Stimulated activated CD4-positive, alpha-beta T cell treated with anti-CD3 and anti-CD28 coated beads, Interleukin-4, amount 100 ng/mL, for 24 hours (primary cell): Measurements from ENCODE around the gene MZF1.

Source experiments
- DNase-seq: peaks from one replicate; pipeline ENCODE4 v3.0.0-alpha.2; 2020

Gene MZF1

GRCh38 chr19:58538257-58539168, 34.6 kb downstream of the MZF1 start:
- peak; percentile 44 for DNase-seq

GRCh38 chr19:58536852-58537798, 36.0 kb downstream of the MZF1 start:
- DNase-seq, result no peak

- DNase-seq, result no peak
Measured at GRCh38 chr19:58535857-58536256, 37.3 kb downstream of the MZF1 start.

- DNase-seq, result no peak
Measured at GRCh38 chr19:58531034-58531840, 41.9 kb downstream of the MZF1 start.

GRCh38 chr19:58529405-58529804, 43.7 kb downstream of the MZF1 start:
- DNase-seq, result no peak

GRCh38 chr19:58522709-58523108, 50.4 kb downstream of the MZF1 start:
- DNase-seq, result no peak

GRCh38 chr19:58521651-58522050, 51.5 kb downstream of the MZF1 start:
- DNase-seq, result no peak

GRCh38 chr19:58520257-58520599, 52.9 kb downstream of the MZF1 start:
- DNase-seq, result no peak

GRCh38 chr19:58519355-58520256, 53.5 kb downstream of the MZF1 start, which contains the start of gene ZBTB45:
Gene ZBTB45 (minus strand): TSS chr19:58519810. CDS start chr19:58517673, 2,137 bp downstream.
- peak; percentile 91 for DNase-seq

- DNase-seq, result peak; percentile 53
Measured at GRCh38 chr19:58519087-58519354, 54.1 kb downstream of the MZF1 start.

GRCh38 chr19:58518256-58519086, 54.7 kb downstream of the MZF1 start:
- no peak for DNase-seq

GRCh38 chr19:58516964-58517833, 55.9 kb downstream of the MZF1 start:
- no peak for DNase-seq

- DNase-seq, result no peak
Measured at GRCh38 chr19:58516246-58516836, 56.8 kb downstream of the MZF1 start.

- DNase-seq, result no peak
Measured at GRCh38 chr19:58515259-58515658, 57.9 kb downstream of the MZF1 start.

- DNase-seq, result no peak
Measured at GRCh38 chr19:58514564-58515022, 58.5 kb downstream of the MZF1 start.

- DNase-seq, result peak; percentile 95
Measured at GRCh38 chr19:58513694-58514563, 59.2 kb downstream of the MZF1 start.

- DNase-seq, result no peak
Measured at GRCh38 chr19:58513213-58513693, 59.9 kb downstream of the MZF1 start.
